Muscle layer of duodenum (tissue), 2 donors: Measurements from ENCODE around the gene BCAP31.
A peak's percentile ranks its signal among the peaks of the same experiment; 100 is the strongest.
"Not testable (repeated sequence)": the region's sequence is repeated elsewhere in the genome, so short reads cannot be mapped to it uniquely, and the experiment has no call there.

Experiments used
- H3K27ac ChIP-seq: one replicate; pipeline ENCODE4 v1.7.0; 2013; ENCODE audit warnings: mild to moderate bottlenecking, low read length
- H3K27me3 ChIP-seq: one replicate; pipeline ENCODE4 v1.7.0; 2013; ENCODE audit warnings: low read depth, mild to moderate bottlenecking, control low read depth, low read length
- H3K36me3 ChIP-seq, 2 donors: one replicate each; pipeline ENCODE4 v1.7.0; 2013; ENCODE audit warnings: low read length in 2 of 2, control low read depth in 1 of 2, mild to moderate bottlenecking in 1 of 2; ENCODE audit not compliant: insufficient read depth in 2 of 2, control insufficient read depth in 1 of 2
- H3K4me1 ChIP-seq, 2 donors: one replicate each; pipeline ENCODE4 v1.7.0; 2013; ENCODE audit warnings: low read length in 2 of 2, mild to moderate bottlenecking in 2 of 2, control low read depth in 1 of 2, moderate library complexity in 1 of 2; ENCODE audit not compliant: insufficient read depth in 2 of 2, control insufficient read depth in 1 of 2
- H3K4me3 ChIP-seq, 2 donors: one replicate each; pipeline ENCODE4 v1.7.0; 2013; ENCODE audit warnings: low read length in 2 of 2, low read depth in 1 of 2, mild to moderate bottlenecking in 1 of 2
- H3K9me3 ChIP-seq, 2 donors: one replicate each; pipeline ENCODE4 v1.7.0; 2013; ENCODE audit warnings: low read length in 2 of 2, control low read depth in 1 of 2, mild to moderate bottlenecking in 1 of 2; ENCODE audit not compliant: control insufficient read depth in 1 of 2
- donor health status: healthy.

The BCAP31 gene

GRCh38 chrX:153696100-153696499 lies 28.1 kb downstream of the BCAP31 start:
- no peak overlapping the region for H3K27ac ChIP-seq
- H3K36me3 ChIP-seq: peaks cover 0 to under 1% of the 10 kb centered on the region in 2 donors
- no peak overlapping the region for H3K4me3 ChIP-seq
- no peaks in the 10 kb centered on the region for H3K27me3 ChIP-seq
- no peaks in the 10 kb centered on the region for H3K9me3 ChIP-seq
- no peaks in the 10 kb centered on the region for H3K4me1 ChIP-seq

GRCh38 chrX:153694687-153695270 lies 29.4 kb downstream of the BCAP31 start:
- Histone ChIP-seq H3K27me3 (no peaks in the 10 kb centered on the region), H3K9me3 (no peaks in the 10 kb centered on the region), H3K36me3 (no peaks in the 10 kb centered on the region), H3K27ac (no peak overlapping the region), H3K4me3 (no peak overlapping the region), H3K4me1 (no peaks in the 10 kb centered on the region)

GRCh38 chrX:153694256-153694655 lies 29.9 kb downstream of the BCAP31 start:
- not testable (repeated sequence) for H3K4me1 ChIP-seq, H3K27me3 ChIP-seq

GRCh38 chrX:153693216-153694086 lies 30.7 kb downstream of the BCAP31 start:
- Histone ChIP-seq H3K4me1 (no peaks in the 10 kb centered on the region), H3K9me3 (no peaks in the 10 kb centered on the region), H3K27ac (no peak overlapping the region), H3K27me3 (no peaks in the 10 kb centered on the region), H3K4me3 (no peak overlapping the region), H3K36me3 (no peaks in the 10 kb centered on the region)

More at GRCh38 chrX:153694256-153694655, 29.9 kb downstream of the BCAP31 start:
- not testable (repeated sequence) for H3K4me3 ChIP-seq, H3K9me3 ChIP-seq, H3K36me3 ChIP-seq, H3K27ac ChIP-seq

DNA sequence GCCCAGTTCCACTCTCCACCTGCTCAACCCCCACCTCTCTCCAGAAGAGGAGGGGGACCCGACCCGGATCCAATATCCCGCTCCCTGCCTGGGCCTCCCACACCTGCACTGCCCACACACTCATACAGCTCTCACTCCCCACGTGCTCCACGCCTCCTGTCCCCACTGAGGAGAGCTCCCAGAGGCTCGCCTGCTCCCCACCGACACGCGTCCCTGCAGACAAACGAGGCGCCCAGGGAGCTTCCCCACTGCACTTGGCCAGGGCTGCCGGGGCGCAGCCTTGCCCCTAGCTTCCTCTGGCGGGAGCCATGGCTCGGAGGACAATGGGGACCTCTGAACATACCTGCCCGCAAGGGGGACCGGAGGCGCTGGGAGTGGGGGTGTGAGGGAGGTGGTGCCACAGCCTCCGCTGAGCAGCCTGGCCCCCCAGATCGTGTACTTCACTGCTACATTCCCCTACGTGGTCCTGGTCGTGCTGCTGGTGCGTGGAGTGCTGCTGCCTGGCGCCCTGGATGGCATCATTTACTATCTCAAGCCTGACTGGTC lies 31.5 kb downstream of the BCAP31 start:
- H3K9me3 ChIP-seq: no peaks in the 10 kb centered on the region
- H3K4me1 ChIP-seq: no peaks in the 10 kb centered on the region
- H3K36me3 ChIP-seq: no peaks in the 10 kb centered on the region
- H3K27ac ChIP-seq: no peak overlapping the region
- no peak overlapping the region for H3K4me3 ChIP-seq
- H3K27me3 ChIP-seq: no peaks in the 10 kb centered on the region

- no peaks in the 10 kb centered on the region for H3K4me1 ChIP-seq
- no peak overlapping the region for H3K27ac ChIP-seq
- H3K27me3 ChIP-seq: no peaks in the 10 kb centered on the region
- H3K9me3 ChIP-seq: no peaks in the 10 kb centered on the region
- no peak overlapping the region for H3K4me3 ChIP-seq
- H3K36me3 ChIP-seq: no peaks in the 10 kb centered on the region
Observed at GRCh38 chrX:153692003-153692402, 32.2 kb downstream of the BCAP31 start.

DNA sequence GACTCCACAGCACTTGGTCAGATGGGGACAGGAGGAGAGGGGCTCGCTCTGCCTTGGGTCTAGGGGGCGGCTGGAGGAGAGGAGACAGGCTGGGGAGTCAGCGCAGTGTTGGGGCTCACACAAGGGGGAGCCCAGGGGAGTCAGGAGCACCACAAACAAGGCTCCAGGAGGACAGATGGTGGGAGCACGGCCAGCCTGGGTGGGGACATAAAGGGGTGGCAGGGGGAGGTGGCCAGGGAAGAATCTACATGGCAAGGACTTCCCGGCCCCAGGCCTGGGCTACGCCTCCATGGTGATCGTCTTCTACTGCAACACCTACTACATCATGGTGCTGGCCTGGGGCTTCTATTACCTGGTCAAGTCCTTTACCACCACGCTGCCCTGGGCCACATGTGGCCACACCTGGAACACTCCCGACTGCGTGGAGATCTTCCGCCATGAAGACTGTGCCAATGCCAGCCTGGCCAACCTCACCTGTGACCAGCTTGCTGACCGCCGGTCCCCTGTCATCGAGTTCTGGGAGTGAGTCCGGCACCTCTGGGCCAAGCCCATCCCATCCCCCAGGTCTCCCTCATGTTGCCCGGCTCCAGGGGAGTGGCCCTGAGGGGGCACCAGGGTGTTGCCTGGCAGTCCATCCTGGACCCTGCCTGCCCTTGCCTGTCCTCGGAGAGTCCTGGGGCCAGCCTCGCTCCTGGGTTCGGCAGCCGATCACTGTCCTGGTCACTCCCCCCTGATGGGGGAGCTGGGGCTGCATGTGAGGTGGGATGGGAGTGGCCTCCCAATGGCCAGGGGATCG lies 33.0 kb downstream of the BCAP31 start:
- H3K27ac ChIP-seq: not testable (repeated sequence)

DNA sequence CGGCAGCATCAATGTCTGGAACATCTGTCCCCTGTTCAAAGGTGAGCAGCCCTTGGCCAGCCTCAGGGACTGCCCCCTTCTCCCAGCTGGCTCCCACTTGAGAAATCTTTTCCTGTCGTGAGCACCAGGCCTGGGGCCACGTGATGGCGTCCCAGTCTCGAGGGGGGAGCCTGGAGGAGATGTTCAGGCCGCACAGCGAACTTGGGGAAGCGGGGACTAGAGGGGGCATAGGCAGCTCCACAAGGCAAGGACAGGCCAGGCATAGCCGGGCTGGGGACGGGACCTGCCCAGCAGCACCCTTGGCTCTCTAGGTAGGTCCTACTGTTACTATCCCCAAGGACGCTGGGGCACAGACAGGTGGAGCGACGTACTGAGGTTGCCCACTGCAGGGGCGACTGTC lies 33.7 kb downstream of the BCAP31 start:
- Histone ChIP-seq H3K27me3 (no peaks in the 10 kb centered on the region), H3K9me3 (no peaks in the 10 kb centered on the region), H3K27ac (no peak overlapping the region), H3K4me3 (no peak overlapping the region), H3K36me3 (no peaks in the 10 kb centered on the region), H3K4me1 (no peaks in the 10 kb centered on the region)

More for the DNA sequence above, 33.0 kb downstream of the BCAP31 start:
- H3K36me3 ChIP-seq, H3K4me1 ChIP-seq, H3K9me3 ChIP-seq, H3K4me3 ChIP-seq, H3K27me3 ChIP-seq: not testable (repeated sequence)

DNA sequence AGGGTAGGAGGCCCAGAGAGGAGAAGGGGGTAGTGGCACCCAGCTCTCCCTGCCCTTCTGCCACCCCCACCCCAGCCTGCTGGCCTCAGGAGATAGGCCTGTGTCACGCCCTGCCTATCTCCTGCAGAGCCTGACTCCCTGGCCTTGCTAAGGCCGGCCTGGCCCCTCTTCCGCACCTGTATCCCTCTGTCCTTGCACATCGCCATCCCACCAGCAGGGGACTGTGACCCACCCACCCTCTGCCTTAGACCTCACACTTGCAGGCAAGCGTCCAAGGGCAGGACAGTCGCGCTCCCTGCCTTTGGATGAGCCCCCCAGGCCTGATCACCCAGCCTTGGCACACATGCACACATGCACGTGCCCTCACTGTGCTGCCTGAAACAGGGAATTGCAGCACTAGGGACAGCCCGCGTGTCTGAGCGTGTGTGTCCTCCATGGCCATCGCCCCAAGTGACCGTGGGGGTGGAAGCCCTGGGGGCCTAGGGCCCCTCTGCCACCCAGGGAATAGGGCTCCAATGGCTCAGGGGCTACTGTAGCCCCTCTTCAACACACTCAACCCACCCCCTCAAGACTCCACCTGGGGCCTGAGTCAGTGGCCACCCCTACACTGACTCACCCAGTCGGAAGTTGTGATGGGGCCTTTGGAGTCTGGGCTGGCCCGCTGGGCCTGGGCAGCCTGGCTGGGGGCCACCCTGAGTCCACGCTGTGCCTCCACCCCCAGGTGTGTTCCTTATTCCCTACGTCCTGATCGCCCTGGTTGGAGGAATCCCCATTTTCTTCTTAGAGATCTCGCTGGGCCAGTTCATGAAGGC lies 34.3 kb downstream of the BCAP31 start:
- no peaks in the 10 kb centered on the region for H3K36me3 ChIP-seq
- H3K27me3 ChIP-seq: no peaks in the 10 kb centered on the region
- no peak overlapping the region for H3K27ac ChIP-seq

GRCh38 chrX:153688911-153689590 lies 35.1 kb downstream of the BCAP31 start:
- Histone ChIP-seq H3K4me3 (peak overlapping the region in 1 of 2 donors; percentile 38), H3K36me3 (no peaks in the 10 kb centered on the region), H3K27ac (no peak overlapping the region), H3K9me3 (no peaks in the 10 kb centered on the region), H3K4me1 (no peaks in the 10 kb centered on the region), H3K27me3 (no peaks in the 10 kb centered on the region)

More for the DNA sequence above, 34.3 kb downstream of the BCAP31 start:
- Histone ChIP-seq H3K4me3 (peak overlapping the region in 1 of 2 donors; percentile 38), H3K4me1 (no peaks in the 10 kb centered on the region), H3K9me3 (no peaks in the 10 kb centered on the region)
